Measurements from ENCODE around the gene MARCHF5.

GRCh38 chr10:92291616-92291865, 574 bp downstream of the MARCHF5 start:
- no peak for TF ChIP-seq REST (IDR thresholded peaks at IDR 0.05; ENCODE audit: insufficient read depth in 1 of 2, low read depth in 2 of 2, low read length in 2 of 2)
- TF ChIP-seq TAF1 (IDR thresholded peaks at IDR 0.05; ENCODE audit: borderline replicate concordance, insufficient read depth, low read length) = no peak
